Fibroblast of lung (primary cell): ENCODE results near the gene HAND2. TPM values are rescaled to one million over a fixed set of nuclear protein-coding genes. Genes with fewer than 3 reads are reported as not detected.

Experiments used
- DNase-seq, 2 donors: peaks; one replicate each; pipeline versions ENCODE4 v3.0.0 to v3.0.0-alpha.2; 2010; ENCODE audit warnings: low read depth in 2 of 2
- H2AFZ ChIP-seq: 2 replicates; pipeline ENCODE4 v1.5.1; 2012; ENCODE audit warnings: low read length, control low read depth, inconsistent platforms
- H3K27ac ChIP-seq: 2 replicates; pipeline ENCODE4 v1.5.1; 2011; ENCODE audit warnings: low read length, control low read depth; ENCODE audit not compliant: insufficient read depth
- H3K27me3 ChIP-seq: 2 replicates; pipeline ENCODE4 v1.5.1; 2011; ENCODE audit warnings: mild to moderate bottlenecking, low read length; ENCODE audit not compliant: control insufficient read depth, insufficient read depth
- H3K36me3 ChIP-seq: 2 replicates; pipeline ENCODE4 v1.5.1; 2011; ENCODE audit warnings: low read length; ENCODE audit not compliant: control insufficient read depth, insufficient read depth
- H3K4me1 ChIP-seq: 2 replicates; pipeline ENCODE4 v1.5.1; 2011; ENCODE audit warnings: low read length; ENCODE audit not compliant: control insufficient read depth, insufficient read depth; ENCODE audit errors: extremely low read depth
- H3K4me2 ChIP-seq: 2 replicates; pipeline ENCODE4 v1.5.1; 2011; ENCODE audit warnings: low read length, control low read depth; ENCODE audit not compliant: insufficient read depth; ENCODE audit errors: extremely low read depth
- H3K4me3 ChIP-seq, 4 experiments: fragments of 200-600 bp in 1 of 4; sonication (generic) in 1 of 4; replicated peaks in 1 of 4; 2 replicates each; pipeline ENCODE4 v1.5.1; 2011 to 2016; ENCODE audit warnings: low read length in 4 of 4, low read depth in 3 of 4, mild to moderate bottlenecking in 3 of 4, control low read depth in 2 of 4, inconsistent platforms in 1 of 4, mixed read lengths in 1 of 4; ENCODE audit not compliant: insufficient read depth in 1 of 4; ENCODE audit errors: control extremely low read depth in 1 of 4
- H3K79me2 ChIP-seq: 2 replicates; pipeline ENCODE4 v1.5.1; 2012; ENCODE audit warnings: mild to moderate bottlenecking, low read length, inconsistent platforms; ENCODE audit not compliant: control insufficient read depth, insufficient read depth
- H3K9ac ChIP-seq: 2 replicates; pipeline ENCODE4 v1.5.1; 2011; ENCODE audit warnings: mild to moderate bottlenecking, low read length, control low read depth; ENCODE audit not compliant: insufficient read depth
- H3K9me3 ChIP-seq: 2 replicates; pipeline ENCODE4 v1.5.1; 2012; ENCODE audit warnings: low read depth, low read length; ENCODE audit not compliant: control insufficient read depth, insufficient read depth
- H4K20me1 ChIP-seq: 2 replicates; pipeline ENCODE4 v1.5.1; 2011; ENCODE audit warnings: low read length; ENCODE audit not compliant: control insufficient read depth, insufficient read depth; ENCODE audit errors: extremely low read depth
- CTCF ChIP-seq, 2 donors: IDR thresholded peaks in 1 of 2; conservative IDR thresholded peaks in 1 of 2; 1 replicate in 1 of 2; 2 replicates in 1 of 2; pipeline ENCODE4 v1.5.1; 2011 to 2012; ENCODE audit warnings: low read length in 2 of 2, control low read depth in 1 of 2, inconsistent platforms in 1 of 2, low read depth in 1 of 2, mild to moderate bottlenecking in 1 of 2
- EZH2 ChIP-seq: IDR thresholded peaks from 2 replicates; pipeline ENCODE4 v1.5.1; 2012; ENCODE audit warnings: low read length, control low read depth, mild to moderate bottlenecking; ENCODE audit errors: missing control alignments
- polyA plus RNA-seq, 2 donors: library from polyadenylated mRNA; depleted of rRNA in 1 of 2; stranded (reverse) in 1 of 2; unstranded in 1 of 2; fragments of >200 nt; gene quantifications; 2 replicates each; pipeline ENCODE4 v1.2.1, GENCODE V29; 2011 to 2012; ENCODE audit warnings: missing spikeins in 1 of 2
- total RNA-seq: library from RNA; depleted of rRNA; stranded (reverse); fragments of >200 nt; gene quantifications from 2 replicates; pipeline ENCODE4 v1.2.1, GENCODE V29; 2014

HAND2 gene
- total and polyA plus RNA-seq, 2 donors (not counting 1 experiment from before 2014, with no cell fraction given) = under 0.01 to 0.51 TPM

DNA sequence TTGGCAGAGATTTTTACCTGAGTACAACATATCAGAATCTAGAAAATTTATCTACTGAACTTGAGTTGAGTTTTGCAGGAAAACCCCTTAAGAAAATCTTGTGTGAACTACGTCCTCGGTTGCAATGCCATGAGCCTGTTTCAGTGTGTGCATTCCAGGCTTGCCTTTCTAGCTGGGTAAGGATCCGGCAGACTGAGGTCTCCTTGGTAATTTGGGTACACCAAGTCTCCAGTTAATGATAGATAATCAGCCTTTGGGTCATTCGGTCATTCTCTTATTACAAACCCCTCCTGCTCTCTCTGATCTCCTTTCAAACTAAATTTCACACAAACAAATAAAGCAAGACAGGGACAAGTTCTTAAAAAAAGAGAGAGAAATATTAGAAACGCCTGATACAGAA is 5.9 kb upstream of the HAND2 start:
- H2AFZ ChIP-seq = no peak overlapping the region
- no peaks in the 10 kb centered on the region for H3K36me3 ChIP-seq
- TF ChIP-seq EZH2 = no peak
- TF ChIP-seq CTCF (conservative IDR thresholded peaks at IDR 0.05 in 1 of 2, IDR thresholded peaks at IDR 0.05 in 1 of 2; ENCODE audit: low read depth in 1 of 2, low read length in 2 of 2) = no peak
- H3K4me2 ChIP-seq = no peak overlapping the region
- H3K9me3 ChIP-seq = no peaks in the 10 kb centered on the region
- no peaks in the 10 kb centered on the region for H3K4me1 ChIP-seq
- H3K27me3 ChIP-seq = peaks cover 82% of the 10 kb centered on the region
- no peak overlapping the region for H3K4me3 ChIP-seq
- H3K79me2 ChIP-seq = no peaks in the 10 kb centered on the region
- no peaks in the 10 kb centered on the region for H4K20me1 ChIP-seq
- H3K9ac ChIP-seq = no peak overlapping the region
- H3K27ac ChIP-seq = no peak overlapping the region
- no peak for DNase-seq

DNA sequence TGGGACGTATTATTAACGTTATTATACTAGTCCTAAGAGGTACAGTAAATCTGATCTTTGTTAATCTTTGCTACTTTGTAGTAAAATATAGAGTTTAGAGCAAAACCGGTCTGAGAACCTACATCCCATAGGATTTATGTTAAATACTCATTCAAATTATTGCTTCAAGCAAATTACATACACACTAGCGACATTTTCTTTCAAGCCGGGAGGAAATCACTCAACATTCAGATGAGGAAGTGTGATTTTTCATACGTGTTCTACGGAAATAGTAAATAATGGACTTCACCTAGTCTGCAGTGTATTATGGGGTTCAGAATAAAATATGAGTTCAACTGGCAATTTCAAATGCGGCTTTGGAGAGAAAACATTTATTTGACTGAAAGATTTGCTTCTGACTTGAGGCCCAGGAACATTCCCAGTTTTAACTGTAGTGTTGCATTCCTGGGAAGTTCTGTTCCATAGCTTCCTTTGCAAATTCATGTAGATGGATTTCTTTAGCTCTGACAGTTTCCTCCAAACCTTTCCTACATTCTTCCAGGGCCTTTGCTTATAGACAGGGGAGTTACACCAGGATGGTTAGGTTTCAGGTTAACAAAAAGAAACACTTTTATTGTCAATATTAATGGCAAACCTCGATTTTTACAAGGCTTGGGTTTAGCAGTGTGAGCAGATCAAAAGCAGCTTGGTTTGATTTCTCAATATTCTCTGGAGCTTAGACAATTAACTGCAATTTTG is 5.3 kb upstream of the HAND2 start:
- H3K4me2 ChIP-seq = no peak overlapping the region

DNA sequence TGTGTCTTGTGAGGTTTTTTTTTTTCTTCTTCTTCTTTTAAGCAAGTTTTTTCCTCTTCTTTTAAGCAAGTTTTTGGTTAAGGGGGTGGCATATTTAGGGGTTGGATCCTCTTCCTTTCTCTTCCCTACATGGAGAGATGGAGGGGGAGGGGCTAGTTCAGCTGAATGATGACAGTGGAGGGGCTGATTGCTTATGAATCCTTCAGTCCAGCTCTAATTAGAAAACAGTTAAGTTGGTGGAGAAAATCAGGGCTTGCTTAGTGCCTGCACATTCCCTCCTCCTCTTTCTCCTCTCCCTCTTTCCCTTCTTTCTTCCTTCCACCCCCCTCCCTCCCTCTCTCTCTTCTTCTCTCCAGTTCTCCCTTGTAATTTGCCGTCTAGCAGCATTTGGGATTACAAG is 4.4 kb upstream of the HAND2 start:
- H3K79me2 ChIP-seq = no peaks in the 10 kb centered on the region
- no peak overlapping the region for H3K4me2 ChIP-seq
- no peaks in the 10 kb centered on the region for H3K9me3 ChIP-seq
- no peak overlapping the region for H2AFZ ChIP-seq
- H3K9ac ChIP-seq = no peak overlapping the region
- TF ChIP-seq EZH2 (no peak), CTCF (conservative IDR thresholded peaks at IDR 0.05 in 1 of 2, IDR thresholded peaks at IDR 0.05 in 1 of 2; ENCODE audit: low read depth in 1 of 2, low read length in 2 of 2) (no peak)
- no peak for DNase-seq
- no peak overlapping the region for H3K27ac ChIP-seq
- no peaks in the 10 kb centered on the region for H4K20me1 ChIP-seq
- H3K4me1 ChIP-seq = no peaks in the 10 kb centered on the region
- no peak overlapping the region for H3K4me3 ChIP-seq
- peaks cover 90% of the 10 kb centered on the region for H3K27me3 ChIP-seq
- H3K36me3 ChIP-seq = no peaks in the 10 kb centered on the region

More for the DNA sequence above, 5.3 kb upstream of the HAND2 start:
- no peak overlapping the region for H2AFZ ChIP-seq
- no peaks in the 10 kb centered on the region for H3K4me1 ChIP-seq
- no peak for DNase-seq
- H3K79me2 ChIP-seq = no peaks in the 10 kb centered on the region
- TF ChIP-seq EZH2 (no peak), CTCF (conservative IDR thresholded peaks at IDR 0.05 in 1 of 2, IDR thresholded peaks at IDR 0.05 in 1 of 2; ENCODE audit: low read depth in 1 of 2, low read length in 2 of 2) (no peak)
- no peaks in the 10 kb centered on the region for H3K9me3 ChIP-seq
- H3K27ac ChIP-seq = no peak overlapping the region
- H4K20me1 ChIP-seq = no peaks in the 10 kb centered on the region
- peaks cover 86% of the 10 kb centered on the region for H3K27me3 ChIP-seq
- H3K9ac ChIP-seq = no peak overlapping the region
- no peaks in the 10 kb centered on the region for H3K36me3 ChIP-seq
- H3K4me3 ChIP-seq = no peak overlapping the region
